HFF-Myc (cell line): ENCODE measurements around the gene CXCL5.

Experiments used
- DNase-seq: peaks from one replicate; pipeline ENCODE4 v3.0.0-alpha.2; 2011; ENCODE audit warnings: low read depth; ENCODE audit errors: extremely low read depth
- H3K4me3 ChIP-seq: replicated peaks from 2 replicates; pipeline ENCODE4 v1.5.1; 2011; ENCODE audit warnings: low read depth, mild to moderate bottlenecking, control low read depth, low read length
- TF ChIP-seq, protein P1 (sequence below): IDR thresholded peaks from 2 replicates; pipeline ENCODE4 v1.5.1; 2012; ENCODE audit warnings: mild to moderate bottlenecking, low read depth, low read length, control low read depth; ENCODE audit errors: missing control alignments

Gene CXCL5

GRCh38 chr4:73998040-73999011 lies at the start of gene CXCL5:
Gene CXCL5, minus strand, starts transcription at chr4:73998677. Its CDS starts 96 bp downstream, at chr4:73998581.
- H3K4me3 ChIP-seq, result peak within 1 kb of the TSS; percentile 39

GRCh38 chr4:74047152-74047551 lies 48.7 kb upstream of the CXCL5 start:
- DNase-seq, result no peak
- H3K4me3 ChIP-seq, result no peak overlapping the region
- TF ChIP-seq, protein P1, sequence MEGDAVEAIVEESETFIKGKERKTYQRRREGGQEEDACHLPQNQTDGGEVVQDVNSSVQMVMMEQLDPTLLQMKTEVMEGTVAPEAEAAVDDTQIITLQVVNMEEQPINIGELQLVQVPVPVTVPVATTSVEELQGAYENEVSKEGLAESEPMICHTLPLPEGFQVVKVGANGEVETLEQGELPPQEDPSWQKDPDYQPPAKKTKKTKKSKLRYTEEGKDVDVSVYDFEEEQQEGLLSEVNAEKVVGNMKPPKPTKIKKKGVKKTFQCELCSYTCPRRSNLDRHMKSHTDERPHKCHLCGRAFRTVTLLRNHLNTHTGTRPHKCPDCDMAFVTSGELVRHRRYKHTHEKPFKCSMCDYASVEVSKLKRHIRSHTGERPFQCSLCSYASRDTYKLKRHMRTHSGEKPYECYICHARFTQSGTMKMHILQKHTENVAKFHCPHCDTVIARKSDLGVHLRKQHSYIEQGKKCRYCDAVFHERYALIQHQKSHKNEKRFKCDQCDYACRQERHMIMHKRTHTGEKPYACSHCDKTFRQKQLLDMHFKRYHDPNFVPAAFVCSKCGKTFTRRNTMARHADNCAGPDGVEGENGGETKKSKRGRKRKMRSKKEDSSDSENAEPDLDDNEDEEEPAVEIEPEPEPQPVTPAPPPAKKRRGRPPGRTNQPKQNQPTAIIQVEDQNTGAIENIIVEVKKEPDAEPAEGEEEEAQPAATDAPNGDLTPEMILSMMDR, result no peak

More at GRCh38 chr4:73998040-73999011, at the start of gene CXCL5:
- TF ChIP-seq, protein P1, result no peak
- no peak for DNase-seq

- TF ChIP-seq, protein P1, result no peak
- no peak overlapping the region for H3K4me3 ChIP-seq
- no peak for DNase-seq
Observed at GRCh38 chr4:74045772-74046171, 47.3 kb upstream of the CXCL5 start.

DNA sequence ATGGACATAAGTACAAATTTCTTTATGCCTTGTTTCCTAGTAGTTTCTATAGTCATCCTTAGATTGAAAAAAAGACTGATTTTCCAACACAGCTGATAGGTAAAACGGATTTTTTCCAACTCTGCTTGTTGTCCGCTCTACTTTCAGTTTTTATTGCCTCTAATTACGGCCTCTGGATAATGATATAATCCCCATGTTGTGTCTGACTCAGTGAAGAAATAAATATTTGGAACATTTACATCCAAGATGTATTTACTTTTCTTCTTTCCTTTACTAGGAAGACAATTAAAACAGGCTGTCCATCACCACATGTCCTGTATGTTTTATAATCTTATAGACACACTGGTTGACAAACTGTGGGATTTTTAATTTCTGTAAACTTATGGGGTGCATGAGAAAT lies 46.8 kb upstream of the CXCL5 start:
- no peak for DNase-seq
- TF ChIP-seq, protein P1, result no peak
- no peak overlapping the region for H3K4me3 ChIP-seq

DNA sequence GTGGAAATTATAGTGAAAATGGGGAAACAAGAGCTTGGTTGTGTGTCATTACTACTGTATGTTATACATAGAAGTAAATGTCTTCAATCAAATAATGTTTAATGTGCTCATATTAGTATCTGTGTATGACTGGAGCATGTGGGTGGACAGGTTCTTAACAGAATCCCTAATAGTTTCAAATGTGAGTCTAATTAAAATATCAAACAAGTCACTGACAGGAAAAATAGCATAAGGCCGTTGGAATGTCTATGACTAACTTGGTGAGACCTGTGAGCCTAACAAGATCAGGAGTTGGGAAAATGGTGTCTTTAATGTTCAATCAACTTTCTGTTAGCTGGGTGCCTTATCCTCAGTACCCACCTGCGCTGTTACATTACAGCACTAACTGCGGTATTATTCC lies 46.2 kb upstream of the CXCL5 start:
- TF ChIP-seq, protein P1, result no peak
- no peak for DNase-seq
- no peak overlapping the region for H3K4me3 ChIP-seq

- no peak for DNase-seq
- TF ChIP-seq, protein P1, result no peak
Observed at GRCh38 chr4:74042681-74043080, 44.2 kb upstream of the CXCL5 start.

GRCh38 chr4:74041418-74041817 lies 42.9 kb upstream of the CXCL5 start:
- no peak for DNase-seq
- no peak overlapping the region for H3K4me3 ChIP-seq
- TF ChIP-seq, protein P1, result no peak

More at GRCh38 chr4:74042681-74043080, 44.2 kb upstream of the CXCL5 start:
- no peak overlapping the region for H3K4me3 ChIP-seq
